Hepatocyte (in vitro differentiated cells): Measurements from ENCODE around the gene CYP4A22. TPM values are rescaled to one million over a fixed set of nuclear protein-coding genes. Genes with fewer than 3 reads are reported as not detected.

Source experiments
- DNase-seq: peaks from one replicate; pipeline ENCODE4 v3.0.0-alpha.2; 2016; ENCODE audit warnings: low spot score
- H2AFZ ChIP-seq: fragments of 200-600 bp; sonication (generic); 2 replicates; pipeline ENCODE4 v1.6.0; 2016; ENCODE audit warnings: antibody characterized with exemption, mild to moderate bottlenecking
- H3K27ac ChIP-seq: fragments of 200-600 bp; sonication (generic); 2 replicates; pipeline ENCODE4 v1.5.1; 2016; ENCODE audit warnings: mild to moderate bottlenecking
- H3K27me3 ChIP-seq: fragments of 200-600 bp; sonication (generic); 2 replicates; pipeline ENCODE4 v1.6.1; 2016
- H3K36me3 ChIP-seq: fragments of 200-600 bp; sonication (generic); replicated peaks from 2 replicates; pipeline ENCODE4 v1.5.1; 2016; ENCODE audit warnings: low read depth; ENCODE audit not compliant: insufficient read depth
- H3K4me1 ChIP-seq: fragments of 200-600 bp; sonication (generic); 2 replicates; pipeline ENCODE4 v1.5.1; 2016; ENCODE audit warnings: mild to moderate bottlenecking, moderate library complexity; ENCODE audit not compliant: insufficient read depth
- H3K4me2 ChIP-seq: fragments of 200-600 bp; sonication (generic); 2 replicates; pipeline ENCODE4 v1.6.0; 2016
- H3K4me3 ChIP-seq: fragments of 200-600 bp; sonication (generic); 2 replicates; pipeline ENCODE4 v1.5.1; 2016; ENCODE audit warnings: mild to moderate bottlenecking
- H3K79me2 ChIP-seq: fragments of 200-600 bp; sonication (generic); 2 replicates; pipeline ENCODE4 v1.6.0; 2017; ENCODE audit warnings: mild to moderate bottlenecking
- H3K9me2 ChIP-seq: fragments of 200-600 bp; sonication (generic); replicated peaks from 2 replicates; pipeline ENCODE4 v1.6.0; 2017; ENCODE audit warnings: mild to moderate bottlenecking; ENCODE audit not compliant: insufficient read depth
- H3K9me3 ChIP-seq: fragments of 200-600 bp; sonication (generic); 2 replicates; pipeline ENCODE4 v1.5.1; 2016; ENCODE audit warnings: low read depth, mild to moderate bottlenecking
- H4K20me1 ChIP-seq: fragments of 200-600 bp; sonication (generic); 2 replicates; pipeline ENCODE4 v1.6.0; 2016; ENCODE audit warnings: mild to moderate bottlenecking; ENCODE audit not compliant: insufficient read depth, poor library complexity, severe bottlenecking
- EZH2 ChIP-seq: fragments of 200-600 bp; sonication (generic); IDR thresholded peaks from 2 replicates; pipeline ENCODE4 v1.6.1; 2016; ENCODE audit warnings: antibody characterized with exemption, mild to moderate bottlenecking, borderline replicate concordance
- EZH2phosphoT487 ChIP-seq: fragments of 200-600 bp; sonication (generic); IDR thresholded peaks from one replicate; pipeline ENCODE4 v1.6.1; 2018; ENCODE audit warnings: antibody characterized with exemption, mild to moderate bottlenecking, low read depth, moderate library complexity; ENCODE audit not compliant: unreplicated experiment, severe bottlenecking
- WGBS: methylation state at CpG from one replicate; pipeline ENCODE4 v1.1.6; 2016; ENCODE audit warnings: low lambda C conversion rate; ENCODE audit errors: missing lambda C conversion rate; 5-methylcytosine and 5-hydroxymethylcytosine counted together
- polyA plus RNA-seq: library from polyadenylated mRNA; unstranded; fragments of >200 nt; fragmentation: Nextera tagmentation; extraction: Ambion mirVana; gene quantifications from 2 replicates; pipeline ENCODE4 v1.2.1, GENCODE V29; 2016
- total RNA-seq: library from RNA; depleted of rRNA; stranded (reverse); fragments of >200 nt; gene quantifications from 2 replicates; pipeline ENCODE4 v1.2.3, GENCODE V29; 2014
- TF ChIP-seq, protein P1 (sequence below): fragments of 200-600 bp; sonication (generic); IDR thresholded peaks from 2 replicates; pipeline ENCODE4 v1.5.1; 2016; ENCODE audit warnings: antibody characterized with exemption, mild to moderate bottlenecking; ENCODE audit not compliant: poor library complexity

CYP4A22 gene
- total and polyA plus RNA-seq, 2 experiments from 2014 or later, result 0.83 to 7.3 TPM

DNA sequence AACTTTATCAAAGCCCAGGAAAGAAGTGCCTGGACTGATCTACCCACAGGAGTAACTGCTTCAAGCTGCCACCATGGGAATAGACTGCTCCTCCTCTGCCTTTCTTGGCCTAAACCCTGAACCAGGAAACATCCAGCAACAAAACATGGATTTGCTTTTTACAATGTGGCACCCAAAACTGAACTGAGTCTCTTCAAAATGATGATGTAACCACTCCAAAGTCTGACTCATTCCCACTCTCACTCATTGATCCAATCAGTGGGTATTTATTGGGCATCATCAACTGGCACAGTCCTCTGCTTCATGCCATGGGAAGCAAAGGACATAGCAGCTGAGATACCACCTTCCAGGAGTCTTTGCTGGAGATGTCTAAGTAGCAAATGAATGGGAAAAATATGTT lies 23.5 kb downstream of the CYP4A22 start:
- H4K20me1 ChIP-seq, result no peaks in the 10 kb centered on the region
- no peak overlapping the region for H3K27ac ChIP-seq
- no peak overlapping the region for H3K4me2 ChIP-seq
- no peak overlapping the region for H2AFZ ChIP-seq
- TF ChIP-seq EZH2 (no peak), EZH2phosphoT487 (no peak)
- TF ChIP-seq, protein P1, sequence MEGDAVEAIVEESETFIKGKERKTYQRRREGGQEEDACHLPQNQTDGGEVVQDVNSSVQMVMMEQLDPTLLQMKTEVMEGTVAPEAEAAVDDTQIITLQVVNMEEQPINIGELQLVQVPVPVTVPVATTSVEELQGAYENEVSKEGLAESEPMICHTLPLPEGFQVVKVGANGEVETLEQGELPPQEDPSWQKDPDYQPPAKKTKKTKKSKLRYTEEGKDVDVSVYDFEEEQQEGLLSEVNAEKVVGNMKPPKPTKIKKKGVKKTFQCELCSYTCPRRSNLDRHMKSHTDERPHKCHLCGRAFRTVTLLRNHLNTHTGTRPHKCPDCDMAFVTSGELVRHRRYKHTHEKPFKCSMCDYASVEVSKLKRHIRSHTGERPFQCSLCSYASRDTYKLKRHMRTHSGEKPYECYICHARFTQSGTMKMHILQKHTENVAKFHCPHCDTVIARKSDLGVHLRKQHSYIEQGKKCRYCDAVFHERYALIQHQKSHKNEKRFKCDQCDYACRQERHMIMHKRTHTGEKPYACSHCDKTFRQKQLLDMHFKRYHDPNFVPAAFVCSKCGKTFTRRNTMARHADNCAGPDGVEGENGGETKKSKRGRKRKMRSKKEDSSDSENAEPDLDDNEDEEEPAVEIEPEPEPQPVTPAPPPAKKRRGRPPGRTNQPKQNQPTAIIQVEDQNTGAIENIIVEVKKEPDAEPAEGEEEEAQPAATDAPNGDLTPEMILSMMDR, result no peak
- H3K79me2 ChIP-seq, result no peaks in the 10 kb centered on the region
- H3K9me3 ChIP-seq, result no peaks in the 10 kb centered on the region
- H3K9me2 ChIP-seq, result no peaks in the 10 kb centered on the region
- H3K27me3 ChIP-seq, result no peaks in the 10 kb centered on the region
- no peak overlapping the region for H3K4me3 ChIP-seq
- DNase-seq, result no peak
- no peaks in the 10 kb centered on the region for H3K36me3 ChIP-seq
- H3K4me1 ChIP-seq, result no peaks in the 10 kb centered on the region

DNA sequence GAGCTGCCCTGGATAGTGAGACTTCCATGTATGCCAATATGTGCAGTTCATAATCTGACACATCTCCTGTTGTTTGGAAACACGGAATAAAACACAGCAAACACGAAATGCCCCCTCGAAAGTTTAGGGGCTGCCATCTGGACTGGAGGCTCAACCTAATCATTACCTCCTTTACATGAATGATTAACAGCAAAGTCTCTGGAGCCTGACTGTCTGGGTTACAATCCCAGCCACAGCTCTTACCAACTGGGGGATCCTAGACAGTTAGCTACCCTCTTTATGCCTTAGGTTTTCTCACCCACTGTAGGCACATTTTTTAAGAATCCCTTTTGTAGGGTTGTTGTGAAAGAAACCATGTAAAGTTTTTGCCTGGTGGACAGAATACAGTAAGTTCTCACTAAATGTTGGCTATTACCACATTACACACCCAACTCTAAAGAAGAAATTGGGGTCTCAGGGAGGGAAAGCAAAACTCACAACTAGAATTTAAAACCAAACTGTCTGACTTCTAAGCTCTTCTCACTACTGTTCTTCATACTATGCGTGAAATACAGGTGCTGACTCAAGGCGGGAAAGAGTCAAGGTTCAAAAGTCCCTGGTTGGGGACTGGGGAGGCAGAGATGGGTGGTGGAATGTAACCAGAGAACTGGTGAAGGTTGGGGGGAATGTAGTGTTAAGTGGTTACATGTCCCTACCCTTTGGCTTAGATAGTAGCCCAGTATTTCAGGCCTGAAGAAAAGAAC lies 24.2 kb downstream of the CYP4A22 start:
- Histone ChIP-seq H3K4me3 (no peak overlapping the region), H3K27me3 (no peaks in the 10 kb centered on the region), H3K27ac (no peak overlapping the region), H3K79me2 (no peaks in the 10 kb centered on the region), H3K9me2 (no peaks in the 10 kb centered on the region), H2AFZ (no peak overlapping the region), H3K9me3 (no peaks in the 10 kb centered on the region), H3K36me3 (no peaks in the 10 kb centered on the region), H3K4me2 (no peak overlapping the region), H4K20me1 (no peaks in the 10 kb centered on the region), H3K4me1 (no peaks in the 10 kb centered on the region)
- DNase-seq, result no peak
- TF ChIP-seq EZH2phosphoT487, result no peak
- TF ChIP-seq, protein P1, result no peak
- no peak for TF ChIP-seq EZH2
- WGBS, result 61% methylated on average over 5 of the region's 5 CpGs

DNA sequence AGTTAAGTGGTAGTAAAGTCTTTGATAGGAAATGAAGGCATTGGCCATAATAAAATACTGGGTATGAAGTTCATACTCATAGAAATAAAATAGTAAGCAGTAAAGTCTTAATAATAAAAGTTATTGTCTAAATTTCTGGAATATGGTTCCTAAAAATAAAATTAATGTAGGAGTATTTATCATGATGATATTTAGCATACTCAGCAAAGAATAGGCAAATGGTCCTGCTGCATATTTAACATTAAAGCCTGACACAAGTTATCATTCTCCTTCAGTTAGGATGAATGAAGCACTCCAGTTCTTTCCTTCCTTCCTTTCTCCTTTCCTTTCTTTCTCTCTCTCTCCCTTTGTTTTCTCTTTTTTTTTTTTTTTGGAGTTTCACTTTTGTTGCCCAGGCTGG lies 27.3 kb downstream of the CYP4A22 start:
- Histone ChIP-seq H3K27me3 (no peaks in the 10 kb centered on the region), H3K9me3 (no peaks in the 10 kb centered on the region), H3K4me2 (no peak overlapping the region), H3K27ac (no peak overlapping the region), H2AFZ (no peak overlapping the region), H3K9me2 (no peaks in the 10 kb centered on the region), H3K79me2 (no peaks in the 10 kb centered on the region), H4K20me1 (no peaks in the 10 kb centered on the region), H3K4me1 (no peaks in the 10 kb centered on the region), H3K4me3 (no peak overlapping the region), H3K36me3 (no peaks in the 10 kb centered on the region)
- TF ChIP-seq, protein P1, result no peak
- no peak for TF ChIP-seq EZH2
- TF ChIP-seq EZH2phosphoT487, result no peak
- DNase-seq, result no peak

DNA sequence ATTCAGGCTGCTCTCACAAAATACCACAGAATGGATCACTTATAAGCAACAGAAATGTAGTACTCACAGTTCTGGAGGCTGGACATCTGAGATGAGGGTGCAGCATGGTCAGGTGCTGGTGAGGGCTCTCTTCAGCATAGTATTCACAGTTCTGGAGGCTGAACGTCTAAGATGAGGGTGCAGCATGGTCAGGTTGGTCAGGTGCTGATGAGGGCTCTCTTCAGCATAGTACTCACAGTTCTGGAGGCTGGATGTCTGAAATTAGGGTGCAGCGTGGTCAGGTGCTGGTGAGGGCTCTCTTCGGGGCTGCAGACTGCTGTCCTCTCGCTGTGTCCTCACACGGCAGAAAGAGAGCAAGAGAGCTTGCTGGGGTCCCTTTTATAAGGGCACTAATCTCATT lies 35.5 kb downstream of the CYP4A22 start:
- no peak for DNase-seq

More for the DNA sequence above, 35.5 kb downstream of the CYP4A22 start:
- no peaks in the 10 kb centered on the region for H3K4me1 ChIP-seq
- no peak overlapping the region for H3K27ac ChIP-seq
- no peaks in the 10 kb centered on the region for H3K36me3 ChIP-seq
- no peaks in the 10 kb centered on the region for H4K20me1 ChIP-seq
- no peak overlapping the region for H2AFZ ChIP-seq
- H3K9me2 ChIP-seq, result no peaks in the 10 kb centered on the region
- no peaks in the 10 kb centered on the region for H3K79me2 ChIP-seq
- TF ChIP-seq EZH2phosphoT487 (no peak), EZH2 (no peak)
- TF ChIP-seq, protein P1, result no peak
- no peaks in the 10 kb centered on the region for H3K9me3 ChIP-seq
- 93% methylated on average over 5 of the region's 5 CpGs for WGBS
- no peak overlapping the region for H3K4me3 ChIP-seq
- H3K4me2 ChIP-seq, result no peak overlapping the region
- no peaks in the 10 kb centered on the region for H3K27me3 ChIP-seq
